Tibial artery (tissue), 4 donors: Measurements from ENCODE around the gene SCARB2.

Experiments used
- DNase-seq, 2 donors: peaks; one replicate each; pipeline ENCODE4 v3.0.0-alpha.2; 2019
- H3K27ac ChIP-seq, 2 donors: fragments of 200-600 bp; sonication (generic) in 1 of 2; 1 replicate in 1 of 2; 2 replicates in 1 of 2; pipeline ENCODE4 v1.5.1; 2018 to 2019; ENCODE audit warnings: mild to moderate bottlenecking in 1 of 2
- H3K27me3 ChIP-seq, 2 donors: fragments of 200-600 bp; sonication (generic) in 1 of 2; one replicate each; pipeline versions ENCODE4 v1.5.1 to v1.6.0; 2016 to 2019
- H3K36me3 ChIP-seq, 3 donors: fragments of 200-600 bp; sonication (generic) in 2 of 3; one replicate each; pipeline ENCODE4 v1.5.1; 2016 to 2019; ENCODE audit warnings: mild to moderate bottlenecking in 2 of 3
- H3K4me1 ChIP-seq, 4 donors: fragments of 200-600 bp; sonication (generic) in 2 of 4; 1 replicate in 3 of 4; 2 replicates in 1 of 4; pipeline ENCODE4 v1.5.1; 2016 to 2019
- H3K4me3 ChIP-seq, 2 donors: fragments of 200-600 bp; sonication (generic) in 1 of 2; 1 replicate in 1 of 2; 2 replicates in 1 of 2; pipeline ENCODE4 v1.5.1; 2018 to 2019; ENCODE audit warnings: mild to moderate bottlenecking in 2 of 2
- H3K9me3 ChIP-seq, 3 donors: fragments of 200-600 bp; sonication (generic) in 1 of 3; one replicate each; pipeline ENCODE4 v1.5.1; 2016 to 2019
- intact Hi-C: fragments of 100-400 bp; cut with DNase I; formaldehyde crosslinking; loops from one replicate; pipeline ENCODE4 v1.15.0; 2023; ENCODE audit warnings: low total_unique reads
- TF ChIP-seq, protein P1 (sequence below), 2 experiments: fragments of 200-600 bp in 1 of 2; fragments of 450-650 bp in 1 of 2; IDR thresholded peaks; one replicate each; pipeline ENCODE4 v1.5.1; 2017 to 2019; ENCODE audit warnings: antibody characterized with exemption in 2 of 2, mild to moderate bottlenecking in 1 of 2, moderate library complexity in 1 of 2

SCARB2 gene

DNA sequence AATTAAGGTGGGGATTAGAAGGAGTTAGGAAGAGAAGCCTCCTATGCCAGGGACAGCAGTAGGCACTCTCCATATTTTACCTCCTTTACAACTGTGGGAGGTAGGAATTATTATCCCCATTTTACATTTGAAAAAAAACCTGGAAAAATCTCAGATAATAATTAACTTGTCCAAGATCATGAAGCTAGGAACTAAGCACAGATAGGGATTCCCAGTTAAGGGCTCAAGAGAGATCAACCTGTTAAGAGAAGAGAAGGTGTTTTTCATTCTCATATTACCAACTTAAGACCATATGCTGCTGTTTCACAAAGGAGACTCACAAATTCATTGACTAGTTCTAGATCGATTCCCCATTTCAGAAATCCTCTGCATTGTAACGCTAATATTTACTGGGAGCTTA is 21.8 kb upstream of the SCARB2 start:
- TF ChIP-seq, protein P1, sequence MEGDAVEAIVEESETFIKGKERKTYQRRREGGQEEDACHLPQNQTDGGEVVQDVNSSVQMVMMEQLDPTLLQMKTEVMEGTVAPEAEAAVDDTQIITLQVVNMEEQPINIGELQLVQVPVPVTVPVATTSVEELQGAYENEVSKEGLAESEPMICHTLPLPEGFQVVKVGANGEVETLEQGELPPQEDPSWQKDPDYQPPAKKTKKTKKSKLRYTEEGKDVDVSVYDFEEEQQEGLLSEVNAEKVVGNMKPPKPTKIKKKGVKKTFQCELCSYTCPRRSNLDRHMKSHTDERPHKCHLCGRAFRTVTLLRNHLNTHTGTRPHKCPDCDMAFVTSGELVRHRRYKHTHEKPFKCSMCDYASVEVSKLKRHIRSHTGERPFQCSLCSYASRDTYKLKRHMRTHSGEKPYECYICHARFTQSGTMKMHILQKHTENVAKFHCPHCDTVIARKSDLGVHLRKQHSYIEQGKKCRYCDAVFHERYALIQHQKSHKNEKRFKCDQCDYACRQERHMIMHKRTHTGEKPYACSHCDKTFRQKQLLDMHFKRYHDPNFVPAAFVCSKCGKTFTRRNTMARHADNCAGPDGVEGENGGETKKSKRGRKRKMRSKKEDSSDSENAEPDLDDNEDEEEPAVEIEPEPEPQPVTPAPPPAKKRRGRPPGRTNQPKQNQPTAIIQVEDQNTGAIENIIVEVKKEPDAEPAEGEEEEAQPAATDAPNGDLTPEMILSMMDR (IDR thresholded peaks at IDR 0.05), result no peak
- intact Hi-C loops, result no loop called here
- H3K4me3 ChIP-seq, result no peak overlapping the region
- H3K27me3 ChIP-seq, result no peaks in the 10 kb centered on the region
- H3K36me3 ChIP-seq, result no peaks in the 10 kb centered on the region
- peaks cover 0 to 6% (median 0%) of the 10 kb centered on the region in 4 donors for H3K4me1 ChIP-seq
- H3K27ac ChIP-seq, result no peak overlapping the region
- H3K9me3 ChIP-seq, result peaks cover 0 to 6% (median 3%) of the 10 kb centered on the region in 3 donors
- no peak for DNase-seq

DNA sequence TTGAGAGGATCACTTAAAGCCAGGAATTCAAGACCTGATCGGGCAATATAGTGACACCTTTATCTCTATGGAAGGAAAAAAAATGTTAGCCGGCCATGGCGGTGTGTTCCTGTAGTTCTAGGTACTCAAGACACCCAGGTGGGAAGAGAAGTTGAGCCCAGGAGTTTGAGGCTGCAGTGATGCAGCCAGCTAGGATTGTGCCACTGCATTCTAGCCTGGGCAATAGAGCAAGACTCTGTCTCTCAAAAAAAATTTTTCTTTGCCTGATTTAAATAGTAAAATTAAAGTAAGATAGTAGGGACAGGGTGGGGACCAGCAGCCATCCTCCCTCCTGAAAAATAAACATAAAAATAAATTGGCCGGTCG is 21.0 kb upstream of the SCARB2 start:
- TF ChIP-seq, protein P1 (IDR thresholded peaks at IDR 0.05), result no peak
- Histone ChIP-seq H3K4me3 (no peak overlapping the region), H3K4me1 (peaks cover 0 to 6% (median 0%) of the 10 kb centered on the region in 4 donors), H3K36me3 (no peaks in the 10 kb centered on the region), H3K27me3 (no peaks in the 10 kb centered on the region), H3K27ac (no peak overlapping the region), H3K9me3 (no peaks in the 10 kb centered on the region)
- DNase-seq, result no peak
- intact Hi-C loops, result no loop called here

DNA sequence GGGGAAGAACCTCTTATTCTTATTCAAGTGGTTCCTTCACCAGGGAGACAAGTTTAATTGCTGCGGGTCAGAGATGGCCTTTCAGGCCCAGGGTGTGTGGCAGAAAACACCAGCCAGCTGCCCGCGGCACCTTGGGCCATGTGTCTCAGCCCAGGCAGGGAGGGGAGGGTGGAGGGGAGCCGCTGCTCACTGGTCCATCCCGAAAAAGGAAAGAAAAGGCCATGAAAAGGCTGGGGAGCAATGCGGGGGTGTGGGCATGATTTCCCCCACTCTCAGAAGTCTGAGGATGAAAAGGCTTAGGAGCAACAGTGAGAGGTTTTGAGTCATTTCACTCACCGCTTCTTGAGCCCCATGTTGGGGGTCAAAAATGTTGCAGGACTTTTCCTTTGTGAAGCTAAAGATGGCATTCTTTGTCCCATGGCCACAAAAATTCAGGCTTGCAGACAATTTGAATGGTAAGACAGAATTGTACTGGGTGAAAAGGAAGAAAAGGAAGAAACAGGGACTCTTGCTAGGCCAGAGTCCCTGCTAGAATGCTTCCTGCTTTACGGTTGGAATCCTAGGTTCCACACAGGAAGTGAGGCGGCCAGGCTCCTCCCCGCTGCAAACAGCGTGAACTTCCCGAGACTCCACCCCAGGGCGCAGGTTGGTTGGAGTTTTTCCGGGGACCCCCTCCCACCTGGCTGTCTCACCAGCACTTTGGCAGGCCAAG is 20.5 kb upstream of the SCARB2 start:
- Histone ChIP-seq H3K27ac (no peak overlapping the region), H3K4me3 (no peak overlapping the region), H3K36me3 (no peaks in the 10 kb centered on the region), H3K4me1 (peaks cover 0 to 6% (median 0%) of the 10 kb centered on the region in 4 donors), H3K27me3 (no peaks in the 10 kb centered on the region), H3K9me3 (no peaks in the 10 kb centered on the region)
- DNase-seq, result no peak
- TF ChIP-seq, protein P1 (IDR thresholded peaks at IDR 0.05), result no peak
- intact Hi-C loops, result no loop called here

DNA sequence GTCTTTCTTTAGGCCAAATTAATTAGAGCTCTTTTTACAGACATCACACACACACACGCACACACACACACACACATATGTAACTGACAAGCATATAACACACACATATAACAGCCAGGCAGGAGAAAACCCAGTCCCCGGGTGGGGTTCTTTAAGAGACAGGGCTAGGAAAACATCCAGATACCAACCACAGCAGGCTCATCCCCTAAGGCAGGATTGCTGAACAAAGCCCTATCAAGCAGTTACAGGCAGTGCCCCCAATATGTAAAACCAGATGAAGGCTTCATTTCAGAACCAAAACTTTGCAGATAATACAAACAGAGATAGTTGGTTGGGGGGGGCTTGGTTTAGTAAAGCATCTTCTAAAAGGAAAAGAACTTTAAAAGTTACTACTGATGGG is 19.9 kb upstream of the SCARB2 start:
- no peak overlapping the region for H3K27ac ChIP-seq
- H3K4me1 ChIP-seq, result peaks cover 0 to 3% (median 0%) of the 10 kb centered on the region in 4 donors
- H3K4me3 ChIP-seq, result no peak overlapping the region
- no peaks in the 10 kb centered on the region for H3K36me3 ChIP-seq
- H3K9me3 ChIP-seq, result peaks cover 0 to 1% (median 0%) of the 10 kb centered on the region in 3 donors
- no peaks in the 10 kb centered on the region for H3K27me3 ChIP-seq
- intact Hi-C loops, result no loop called here
- DNase-seq, result no peak
- TF ChIP-seq, protein P1 (IDR thresholded peaks at IDR 0.05), result no peak

DNA sequence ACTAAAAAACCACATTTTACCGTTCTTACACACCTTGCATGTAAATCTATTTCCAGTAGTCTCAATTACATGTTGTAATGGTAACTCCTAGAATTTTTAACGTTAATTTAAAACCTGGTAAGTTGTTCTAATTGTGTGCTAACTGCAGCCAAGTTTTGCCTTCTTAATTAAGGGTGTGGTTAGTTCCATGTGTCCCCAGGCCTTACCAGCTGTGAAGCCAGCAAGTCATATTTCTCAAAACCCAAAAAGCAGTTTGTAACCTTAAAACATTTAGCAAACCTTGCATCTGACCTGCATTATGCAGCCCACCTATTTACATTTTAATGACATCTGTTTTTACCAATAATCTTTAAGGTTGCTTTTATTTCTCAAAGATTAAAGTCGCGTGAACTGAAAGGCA is 19.5 kb upstream of the SCARB2 start:
- H3K4me1 ChIP-seq, result no peaks in the 10 kb centered on the region
- H3K36me3 ChIP-seq, result no peaks in the 10 kb centered on the region
- peaks cover 0 to 6% (median 0%) of the 10 kb centered on the region in 3 donors for H3K9me3 ChIP-seq
- TF ChIP-seq, protein P1 (IDR thresholded peaks at IDR 0.05), result no peak
- intact Hi-C loops, result no loop called here
- DNase-seq, result no peak
- no peak overlapping the region for H3K4me3 ChIP-seq
- H3K27me3 ChIP-seq, result no peaks in the 10 kb centered on the region
- H3K27ac ChIP-seq, result no peak overlapping the region
